ENCODE measurements around the gene LEP. TPM values are rescaled to one million over a fixed set of nuclear protein-coding genes. Genes with fewer than 3 reads are reported as not detected.

The LEP gene
- total RNA-seq, 1 experiment from 2014 or later: not detected

DNA sequence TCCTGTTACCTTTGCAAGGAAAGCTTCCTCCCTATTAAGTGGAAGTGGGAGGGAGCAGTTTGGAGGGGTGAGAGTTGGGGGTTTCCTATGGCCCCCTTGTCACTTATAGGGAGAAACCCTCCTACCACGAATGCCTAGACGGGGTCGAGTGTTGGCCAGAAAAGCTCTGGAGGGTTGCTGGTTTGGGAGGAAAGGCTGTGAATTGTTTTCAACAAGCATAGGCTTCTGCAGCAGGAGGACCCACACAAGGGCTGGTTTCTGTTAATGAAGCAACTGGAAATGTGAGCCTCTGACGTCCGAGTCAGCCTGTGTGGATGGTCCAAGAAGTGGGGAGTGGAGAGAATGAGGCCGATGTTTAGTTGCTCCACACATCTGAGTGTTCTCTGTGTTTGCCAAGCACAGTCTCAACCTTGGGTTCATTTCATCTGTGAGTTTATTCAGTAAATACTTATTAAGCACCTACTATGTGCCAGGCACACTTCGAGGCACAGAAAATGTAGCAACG is 37.3 kb upstream of the LEP start:
- peaks cover 2 to 4% of the 10 kb centered on the region in 2 experiments; a peak in 4 of 5 replicates for H3K9me3 Mint-ChIP-seq
- H3K27me3 Mint-ChIP-seq (ENCODE audit: low read depth): peaks cover 84% of the 10 kb centered on the region

More for the DNA sequence above, 37.3 kb upstream of the LEP start:
- Histone ChIP-seq H3K4me2 (ENCODE audit: insufficient read depth, insufficient read length, low read length) (no peak overlapping the region), H3K18ac (ENCODE audit: insufficient read length, low read depth, low read length) (no peak overlapping the region), H3K9ac (ENCODE audit: extremely low read depth, insufficient read length, low read length) (no peak overlapping the region), H2AK5ac (ENCODE audit: insufficient read length, low read length) (no peak overlapping the region), H2BK12ac (ENCODE audit: insufficient read length, low read depth, low read length) (no peak overlapping the region), H3K4me1 (ENCODE audit: insufficient read depth, low read length) (0 out of 2 replicates have a peak, but pooled peaks cover 4% of the 10 kb centered on the region), H2BK15ac (ENCODE audit: low read depth, low read length) (no peak overlapping the region), H3K9me3 (ENCODE audit: control insufficient read depth, low read depth, low read length) (no peaks in the 10 kb centered on the region), H4K5ac (ENCODE audit: insufficient read length, low read depth, low read length) (no peak overlapping the region), H2BK20ac (ENCODE audit: low read depth, low read length, poor library complexity, severe bottlenecking) (no peak overlapping the region), H2AFZ (ENCODE audit: low read length) (no peak overlapping the region), H3K79me1 (ENCODE audit: insufficient read depth, low read depth, low read length, poor library complexity, severe bottlenecking) (no peaks in the 10 kb centered on the region), H4K20me1 (ENCODE audit: control insufficient read depth, insufficient read depth, insufficient read length) (no peaks in the 10 kb centered on the region), H2BK120ac (ENCODE audit: low read depth, low read length, poor library complexity, severe bottlenecking) (no peak overlapping the region), H3K23ac (ENCODE audit: insufficient read length, low read depth, low read length) (no peak overlapping the region), H3K23me2 (ENCODE audit: insufficient read length, low read depth, low read length, poor library complexity, severe bottlenecking) (peaks cover 5% of the 10 kb centered on the region), H3T11ph (ENCODE audit: low read length) (no peak overlapping the region), H4K8ac (replicated peaks; ENCODE audit: insufficient read length, low read depth, low read length) (no peak overlapping the region), H3K14ac (ENCODE audit: insufficient read depth, low read length) (no peak overlapping the region), H2BK5ac (ENCODE audit: insufficient read length, low read length) (no peak overlapping the region), H3K4ac (ENCODE audit: low read depth, low read length) (no peak overlapping the region), H3K56ac (ENCODE audit: insufficient read length, low read depth, low read length) (no peak overlapping the region), H3K79me2 (ENCODE audit: insufficient read depth, low read length) (no peaks in the 10 kb centered on the region), H4K91ac (ENCODE audit: insufficient read length, low read depth, low read length) (no peak overlapping the region), H3K27ac (ENCODE audit: insufficient read length, low read depth, low read length) (no peak overlapping the region), H3K27me3 (ENCODE audit: insufficient read depth, low read length) (peaks cover 15% of the 10 kb centered on the region)
- Mint-ChIP-seq H3K36me3 (ENCODE audit: insufficient read depth in 1 of 3, low read depth in 3 of 3) (no peaks in the 10 kb centered on the region), H3K4me1 (peaks cover 20 to 31% of the 10 kb centered on the region in 2 experiments), H3K27ac (no peak overlapping the region), H3K4me3 (no peak overlapping the region)
- no CpG with 5 or more reads among the region's 8 CpGs for WGBS (ENCODE audit: extremely low coverage, insufficient read length, low lambda C conversion rate)
- TF ChIP-seq, protein P1, sequence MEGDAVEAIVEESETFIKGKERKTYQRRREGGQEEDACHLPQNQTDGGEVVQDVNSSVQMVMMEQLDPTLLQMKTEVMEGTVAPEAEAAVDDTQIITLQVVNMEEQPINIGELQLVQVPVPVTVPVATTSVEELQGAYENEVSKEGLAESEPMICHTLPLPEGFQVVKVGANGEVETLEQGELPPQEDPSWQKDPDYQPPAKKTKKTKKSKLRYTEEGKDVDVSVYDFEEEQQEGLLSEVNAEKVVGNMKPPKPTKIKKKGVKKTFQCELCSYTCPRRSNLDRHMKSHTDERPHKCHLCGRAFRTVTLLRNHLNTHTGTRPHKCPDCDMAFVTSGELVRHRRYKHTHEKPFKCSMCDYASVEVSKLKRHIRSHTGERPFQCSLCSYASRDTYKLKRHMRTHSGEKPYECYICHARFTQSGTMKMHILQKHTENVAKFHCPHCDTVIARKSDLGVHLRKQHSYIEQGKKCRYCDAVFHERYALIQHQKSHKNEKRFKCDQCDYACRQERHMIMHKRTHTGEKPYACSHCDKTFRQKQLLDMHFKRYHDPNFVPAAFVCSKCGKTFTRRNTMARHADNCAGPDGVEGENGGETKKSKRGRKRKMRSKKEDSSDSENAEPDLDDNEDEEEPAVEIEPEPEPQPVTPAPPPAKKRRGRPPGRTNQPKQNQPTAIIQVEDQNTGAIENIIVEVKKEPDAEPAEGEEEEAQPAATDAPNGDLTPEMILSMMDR (conservative IDR thresholded peaks at IDR 0.05): no peak
- DNase-seq: peak; percentile 14

Data from H9 (cell line).